ENCODE measurements around the gene NUTM2B.
"Not testable (repeated sequence)": the region's sequence is repeated elsewhere in the genome, so short reads cannot be mapped to it uniquely, and the experiment has no call there.

DNA sequence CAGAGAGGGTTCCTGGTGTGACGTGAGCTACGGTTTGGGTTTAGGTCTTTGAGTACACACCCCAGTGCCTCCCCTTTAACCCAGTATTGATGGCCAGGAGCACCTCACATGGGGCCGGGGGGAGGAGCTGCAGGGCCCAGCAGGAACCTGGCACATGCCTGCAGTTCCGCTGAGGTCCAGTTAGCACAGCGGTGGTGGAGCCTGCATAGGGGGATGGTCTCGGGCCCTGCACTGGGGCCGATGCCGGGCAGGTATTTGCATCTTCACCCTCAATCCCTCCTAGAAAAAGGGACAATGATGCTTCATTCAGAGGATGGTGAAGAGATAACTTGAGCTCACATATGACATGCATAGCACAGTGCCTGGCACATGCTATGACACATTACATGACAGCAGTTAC is 4.0 kb downstream of the NUTM2B start:
- TF ChIP-seq, protein P1, sequence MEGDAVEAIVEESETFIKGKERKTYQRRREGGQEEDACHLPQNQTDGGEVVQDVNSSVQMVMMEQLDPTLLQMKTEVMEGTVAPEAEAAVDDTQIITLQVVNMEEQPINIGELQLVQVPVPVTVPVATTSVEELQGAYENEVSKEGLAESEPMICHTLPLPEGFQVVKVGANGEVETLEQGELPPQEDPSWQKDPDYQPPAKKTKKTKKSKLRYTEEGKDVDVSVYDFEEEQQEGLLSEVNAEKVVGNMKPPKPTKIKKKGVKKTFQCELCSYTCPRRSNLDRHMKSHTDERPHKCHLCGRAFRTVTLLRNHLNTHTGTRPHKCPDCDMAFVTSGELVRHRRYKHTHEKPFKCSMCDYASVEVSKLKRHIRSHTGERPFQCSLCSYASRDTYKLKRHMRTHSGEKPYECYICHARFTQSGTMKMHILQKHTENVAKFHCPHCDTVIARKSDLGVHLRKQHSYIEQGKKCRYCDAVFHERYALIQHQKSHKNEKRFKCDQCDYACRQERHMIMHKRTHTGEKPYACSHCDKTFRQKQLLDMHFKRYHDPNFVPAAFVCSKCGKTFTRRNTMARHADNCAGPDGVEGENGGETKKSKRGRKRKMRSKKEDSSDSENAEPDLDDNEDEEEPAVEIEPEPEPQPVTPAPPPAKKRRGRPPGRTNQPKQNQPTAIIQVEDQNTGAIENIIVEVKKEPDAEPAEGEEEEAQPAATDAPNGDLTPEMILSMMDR (IDR thresholded peaks at IDR 0.05), result not testable (repeated sequence)
- not testable (repeated sequence) for TF ChIP-seq EZH2 (IDR thresholded peaks at IDR 0.05; ENCODE audit: borderline replicate concordance, insufficient read depth, low read depth, low read length, poor library complexity, severe bottlenecking)

All from B cell (primary cell).